PC-9 (cell line): ENCODE results near the gene HBG2.

Source experiments
- EZH2 ChIP-seq: fragments of 200-600 bp; sonication (generic); IDR thresholded peaks from 2 replicates; pipeline ENCODE4 v1.8.0; 2017; ENCODE audit warnings: antibody characterized with exemption, low read depth
- TF ChIP-seq, protein P1 (sequence below): fragments of 200-600 bp; sonication (generic); conservative IDR thresholded peaks from 2 replicates; pipeline ENCODE4 v1.6.1; 2017; ENCODE audit warnings: mixed run types, antibody characterized with exemption, mild to moderate bottlenecking, moderate library complexity

DNA sequence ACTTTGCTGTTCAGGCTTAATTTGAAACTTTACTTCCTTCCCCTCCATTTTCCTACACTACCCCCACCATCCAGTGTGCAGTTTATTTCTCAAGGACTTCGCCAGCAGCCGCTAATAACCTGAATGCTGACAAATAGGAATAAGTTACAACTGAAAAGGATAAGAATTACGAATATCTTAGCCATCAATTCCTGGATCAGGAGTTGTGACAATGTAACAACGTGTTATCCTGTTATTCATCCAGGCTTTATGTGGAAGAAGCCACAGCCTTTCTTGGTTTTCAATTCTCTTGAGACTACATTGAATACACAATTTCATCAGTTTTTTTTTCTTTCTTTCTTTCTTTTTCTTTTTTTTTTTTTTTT is 10.8 kb downstream of the HBG2 start:
- TF ChIP-seq, protein P1, sequence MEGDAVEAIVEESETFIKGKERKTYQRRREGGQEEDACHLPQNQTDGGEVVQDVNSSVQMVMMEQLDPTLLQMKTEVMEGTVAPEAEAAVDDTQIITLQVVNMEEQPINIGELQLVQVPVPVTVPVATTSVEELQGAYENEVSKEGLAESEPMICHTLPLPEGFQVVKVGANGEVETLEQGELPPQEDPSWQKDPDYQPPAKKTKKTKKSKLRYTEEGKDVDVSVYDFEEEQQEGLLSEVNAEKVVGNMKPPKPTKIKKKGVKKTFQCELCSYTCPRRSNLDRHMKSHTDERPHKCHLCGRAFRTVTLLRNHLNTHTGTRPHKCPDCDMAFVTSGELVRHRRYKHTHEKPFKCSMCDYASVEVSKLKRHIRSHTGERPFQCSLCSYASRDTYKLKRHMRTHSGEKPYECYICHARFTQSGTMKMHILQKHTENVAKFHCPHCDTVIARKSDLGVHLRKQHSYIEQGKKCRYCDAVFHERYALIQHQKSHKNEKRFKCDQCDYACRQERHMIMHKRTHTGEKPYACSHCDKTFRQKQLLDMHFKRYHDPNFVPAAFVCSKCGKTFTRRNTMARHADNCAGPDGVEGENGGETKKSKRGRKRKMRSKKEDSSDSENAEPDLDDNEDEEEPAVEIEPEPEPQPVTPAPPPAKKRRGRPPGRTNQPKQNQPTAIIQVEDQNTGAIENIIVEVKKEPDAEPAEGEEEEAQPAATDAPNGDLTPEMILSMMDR, result no peak
- no peak for TF ChIP-seq EZH2
